ENCODE results near the gene VSTM5.

GRCh38 chr11:93869830-93870229 lies 19.4 kb upstream of the VSTM5 start:
- TF ChIP-seq CTCF (optimal IDR thresholded peaks at IDR 0.05 in 1 of 3, IDR thresholded peaks at IDR 0.05 in 1 of 3, conservative IDR thresholded peaks at IDR 0.05 in 1 of 3; ENCODE audit: extremely low read depth in 1 of 3, insufficient read depth in 2 of 3, low read length in 3 of 3), result no peak
- TF ChIP-seq EZH2 (IDR thresholded peaks at IDR 0.05; ENCODE audit: low read length), result no peak
